ENCODE measurements around the gene DPYSL4.

The DPYSL4 gene

DNA sequence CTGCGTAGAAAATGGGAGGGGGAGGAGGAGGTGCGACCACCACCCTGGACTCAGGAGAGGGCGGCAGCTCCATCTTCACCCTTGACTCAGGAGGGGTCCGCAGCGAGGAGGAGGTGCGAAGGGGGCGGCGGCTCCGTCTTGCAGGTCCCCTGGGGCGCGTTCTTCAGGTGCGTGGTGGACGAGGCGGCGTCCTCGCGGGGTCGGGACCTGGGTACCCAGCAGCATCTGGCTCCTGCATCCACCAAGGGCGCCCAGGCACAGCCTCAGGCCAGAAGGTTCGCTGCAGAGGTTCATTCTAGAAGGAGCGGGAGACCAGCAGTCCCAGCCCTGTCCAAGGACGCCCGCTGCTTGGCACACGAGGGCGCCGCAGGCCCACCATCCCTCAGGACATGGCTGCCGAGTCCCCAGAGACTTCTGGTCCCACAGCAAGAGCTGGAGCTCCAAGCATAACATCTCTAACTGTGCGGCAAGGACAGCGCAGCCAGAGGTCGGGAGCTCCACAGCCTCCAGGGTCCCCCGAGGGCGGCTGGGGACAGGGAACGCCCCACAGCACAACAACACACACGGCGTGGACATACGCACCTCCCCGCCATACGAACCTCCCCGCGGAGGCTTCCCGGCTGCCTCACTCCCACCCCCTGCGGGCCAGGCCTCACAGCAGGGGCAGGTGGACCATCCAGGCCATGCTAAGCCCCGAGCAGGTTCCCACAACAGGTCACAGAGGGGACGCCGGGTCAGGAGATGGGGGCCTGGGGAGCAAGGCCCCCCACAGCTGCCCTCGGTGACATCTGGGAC, 16.8 kb upstream of the DPYSL4 start:
- no CpG with 5 or more reads among the region's 46 CpGs for WGBS (ENCODE audit: extremely low coverage, insufficient coverage, insufficient read length)
- no peak for DNase-seq
- no peak overlapping the region for H3K14ac ChIP-seq (ENCODE audit: low read length)

DNA sequence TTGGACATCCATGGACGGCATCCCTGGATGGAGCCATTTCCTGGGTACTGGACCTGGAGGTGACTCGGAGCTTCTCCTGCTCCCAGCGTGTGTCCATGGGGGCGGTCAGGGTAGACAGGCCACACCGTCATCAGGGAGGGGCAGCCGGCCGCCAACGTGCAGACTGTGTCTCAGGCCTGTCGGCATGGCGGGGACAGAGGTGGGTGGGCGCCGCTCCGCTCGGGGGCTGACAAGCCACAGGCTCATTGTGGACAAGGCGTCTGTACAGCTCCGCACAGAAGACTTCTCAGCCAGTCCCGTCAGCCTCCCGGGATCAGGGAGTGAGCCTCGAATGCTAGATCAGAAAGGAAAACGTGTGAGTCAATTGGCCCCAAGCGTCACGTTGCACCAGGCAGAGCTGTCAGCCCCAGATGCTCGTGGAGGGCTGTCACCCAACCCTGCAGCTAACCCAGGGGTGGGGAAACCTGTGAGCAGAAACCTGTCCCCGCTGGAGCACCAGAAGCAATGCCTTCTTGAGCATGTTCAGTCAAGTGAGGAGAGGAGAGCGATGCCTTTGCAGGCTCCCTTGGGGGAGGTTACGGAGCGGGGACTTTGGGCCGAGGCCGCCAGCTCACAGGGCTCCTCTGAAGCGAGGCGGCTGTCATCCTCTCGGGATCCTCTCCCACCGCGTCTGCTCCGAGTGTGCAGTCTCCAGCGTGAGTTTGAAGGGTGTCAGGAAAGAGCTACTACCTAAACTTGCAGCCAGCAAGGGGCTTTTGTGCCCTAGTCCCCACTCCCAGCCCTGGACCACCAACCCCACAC, 16.0 kb upstream of the DPYSL4 start:
- Histone ChIP-seq H3K23ac (ENCODE audit: low read length) (no peak overlapping the region), H3K36me3 (ENCODE audit: control insufficient read depth in 1 of 2, insufficient read depth in 2 of 2, low read length in 2 of 2) (no peaks in the 10 kb centered on the region), H2AFZ (ENCODE audit: insufficient read depth, low read length, poor library complexity) (no peak overlapping the region), H3K27me3 (ENCODE audit: insufficient read depth, low read length) (no peaks in the 10 kb centered on the region), H3K27ac (ENCODE audit: low read depth, low read length) (no peak overlapping the region), H3K4ac (ENCODE audit: low read depth, low read length) (no peak overlapping the region), H3K18ac (ENCODE audit: low read length) (no peak overlapping the region), H4K8ac (ENCODE audit: low read depth, low read length) (no peak overlapping the region), H3K4me1 (ENCODE audit: control insufficient read depth in 1 of 2, insufficient read depth in 2 of 2, low read length in 2 of 2) (no peaks in the 10 kb centered on the region), H2BK12ac (ENCODE audit: low read length) (no peak overlapping the region), H4K12ac (ENCODE audit: low read depth, low read length) (no peak overlapping the region), H3K79me2 (ENCODE audit: control insufficient read depth, insufficient read depth, low read length, poor library complexity) (no peaks in the 10 kb centered on the region), H3K9ac (ENCODE audit: low read length) (no peak overlapping the region), H3K4me3 (ENCODE audit: low read depth, low read length) (no peak overlapping the region), H3K79me1 (ENCODE audit: low read length) (no peaks in the 10 kb centered on the region), H3K4me2 (ENCODE audit: low read length) (no peak overlapping the region), H3K14ac (ENCODE audit: low read length) (no peak overlapping the region), H2BK5ac (ENCODE audit: low read depth, low read length, poor library complexity) (no peak overlapping the region), H4K91ac (ENCODE audit: low read depth, low read length) (no peak overlapping the region), H3K9me3 (ENCODE audit: insufficient read depth, low read depth, low read length) (peaks cover 9% of the 10 kb centered on the region), H2AK5ac (ENCODE audit: low read length) (no peak overlapping the region), H2BK120ac (ENCODE audit: insufficient read depth, low read length, poor library complexity) (no peak overlapping the region)
- WGBS (ENCODE audit: extremely low coverage, insufficient coverage, insufficient read length), result no CpG with 5 or more reads among the region's 36 CpGs
- no peak for DNase-seq

More for the DNA sequence above, 16.8 kb upstream of the DPYSL4 start:
- H4K12ac ChIP-seq (ENCODE audit: low read depth, low read length), result no peak overlapping the region
- H2AFZ ChIP-seq (ENCODE audit: insufficient read depth, low read length, poor library complexity), result no peak overlapping the region
- H3K9me3 ChIP-seq (ENCODE audit: insufficient read depth, low read depth, low read length), result peaks cover 9% of the 10 kb centered on the region
- H3K79me1 ChIP-seq (ENCODE audit: low read length), result no peaks in the 10 kb centered on the region
- no peak overlapping the region for H2BK5ac ChIP-seq (ENCODE audit: low read depth, low read length, poor library complexity)
- no peak overlapping the region for H2BK12ac ChIP-seq (ENCODE audit: low read length)
- H3K23ac ChIP-seq (ENCODE audit: low read length), result no peak overlapping the region
- no peak overlapping the region for H3K18ac ChIP-seq (ENCODE audit: low read length)
- no peaks in the 10 kb centered on the region for H3K4me1 ChIP-seq (ENCODE audit: control insufficient read depth in 1 of 2, insufficient read depth in 2 of 2, low read length in 2 of 2)
- no peaks in the 10 kb centered on the region for H3K79me2 ChIP-seq (ENCODE audit: control insufficient read depth, insufficient read depth, low read length, poor library complexity)
- no peak overlapping the region for H3K4me3 ChIP-seq (ENCODE audit: low read depth, low read length)
- H4K91ac ChIP-seq (ENCODE audit: low read depth, low read length), result no peak overlapping the region
- H3K36me3 ChIP-seq (ENCODE audit: control insufficient read depth in 1 of 2, insufficient read depth in 2 of 2, low read length in 2 of 2), result no peaks in the 10 kb centered on the region
- H4K8ac ChIP-seq (ENCODE audit: low read depth, low read length), result no peak overlapping the region
- H2BK120ac ChIP-seq (ENCODE audit: insufficient read depth, low read length, poor library complexity), result no peak overlapping the region
- H3K4me2 ChIP-seq (ENCODE audit: low read length), result no peak overlapping the region
- no peaks in the 10 kb centered on the region for H3K27me3 ChIP-seq (ENCODE audit: insufficient read depth, low read length)
- H3K4ac ChIP-seq (ENCODE audit: low read depth, low read length), result no peak overlapping the region
- H2AK5ac ChIP-seq (ENCODE audit: low read length), result no peak overlapping the region
- no peak overlapping the region for H3K27ac ChIP-seq (ENCODE audit: low read depth, low read length)
- H3K9ac ChIP-seq (ENCODE audit: low read length), result no peak overlapping the region

DNA sequence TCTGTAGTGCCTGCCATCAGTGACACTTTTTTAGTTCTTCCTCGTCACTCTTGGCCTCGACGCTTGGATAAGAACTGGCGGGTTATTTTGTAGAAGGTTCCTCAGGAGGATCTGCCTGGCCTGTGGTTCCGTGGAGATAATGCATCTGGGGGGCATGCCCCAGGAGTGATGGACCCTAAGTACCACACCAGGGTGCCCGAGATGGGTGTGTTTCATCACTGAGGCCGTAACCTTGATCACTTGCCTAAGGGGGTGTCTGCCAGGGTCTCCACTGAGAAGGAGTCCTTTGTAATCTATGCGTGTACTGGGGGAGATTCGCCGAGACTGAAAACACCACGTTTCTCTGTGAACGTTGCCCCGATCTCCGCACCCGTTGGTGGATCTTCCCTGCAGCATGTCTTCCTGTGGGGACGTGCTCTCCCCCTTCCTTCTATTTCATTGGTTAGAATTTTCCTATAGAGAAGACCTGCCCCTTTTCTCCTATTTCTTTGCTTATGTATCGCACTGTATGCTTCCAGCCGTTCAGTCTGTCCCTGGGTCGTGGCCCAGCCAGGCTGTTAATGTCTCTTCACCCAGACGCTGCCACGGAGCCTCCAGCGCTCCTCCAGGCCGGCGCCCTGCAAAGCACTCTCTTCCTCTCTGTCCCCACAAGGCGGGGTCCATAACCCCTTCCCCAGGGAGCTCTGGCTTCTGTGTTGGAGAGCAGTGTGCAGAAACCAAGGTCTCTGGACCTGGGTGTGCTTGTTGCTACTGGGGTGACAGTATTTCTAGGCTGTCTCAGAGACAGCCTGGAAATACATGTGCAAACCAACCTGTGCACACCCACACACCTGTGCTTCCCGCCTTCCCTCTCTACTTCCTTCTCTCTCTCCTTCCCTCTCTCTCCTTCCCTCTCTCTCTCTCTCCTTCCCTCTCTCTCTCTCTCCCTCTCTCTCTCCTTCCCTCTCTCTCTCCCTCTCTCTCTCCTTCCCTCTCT, 14.4 kb upstream of the DPYSL4 start:
- H3K27ac ChIP-seq (ENCODE audit: low read depth, low read length), result no peak overlapping the region
- no peak overlapping the region for H3K18ac ChIP-seq (ENCODE audit: low read length)
- H3K4me1 ChIP-seq (ENCODE audit: control insufficient read depth in 1 of 2, insufficient read depth in 2 of 2, low read length in 2 of 2), result no peaks in the 10 kb centered on the region
- H2AFZ ChIP-seq (ENCODE audit: insufficient read depth, low read length, poor library complexity), result no peak overlapping the region
- no peak for DNase-seq
- H3K79me1 ChIP-seq (ENCODE audit: low read length), result no peaks in the 10 kb centered on the region
- peaks cover 4% of the 10 kb centered on the region for H3K27me3 ChIP-seq (ENCODE audit: insufficient read depth, low read length)
- no peak overlapping the region for H3K4me3 ChIP-seq (ENCODE audit: low read depth, low read length)
- H2BK12ac ChIP-seq (ENCODE audit: low read length), result no peak overlapping the region
- H3K9ac ChIP-seq (ENCODE audit: low read length), result no peak overlapping the region
- no peak overlapping the region for H4K8ac ChIP-seq (ENCODE audit: low read depth, low read length)
- no CpG with 5 or more reads among the region's 26 CpGs for WGBS (ENCODE audit: extremely low coverage, insufficient coverage, insufficient read length)
- no peak overlapping the region for H4K12ac ChIP-seq (ENCODE audit: low read depth, low read length)
- no peaks in the 10 kb centered on the region for H3K79me2 ChIP-seq (ENCODE audit: control insufficient read depth, insufficient read depth, low read length, poor library complexity)
- no peak overlapping the region for H2BK5ac ChIP-seq (ENCODE audit: low read depth, low read length, poor library complexity)
- no peak overlapping the region for H3K23ac ChIP-seq (ENCODE audit: low read length)
- H3K4me2 ChIP-seq (ENCODE audit: low read length), result no peak overlapping the region
- H3K9me3 ChIP-seq (ENCODE audit: insufficient read depth, low read depth, low read length), result peaks cover 9% of the 10 kb centered on the region
- H2BK120ac ChIP-seq (ENCODE audit: insufficient read depth, low read length, poor library complexity), result no peak overlapping the region
- H2AK5ac ChIP-seq (ENCODE audit: low read length), result no peak overlapping the region
- H4K91ac ChIP-seq (ENCODE audit: low read depth, low read length), result no peak overlapping the region
- no peak overlapping the region for H3K4ac ChIP-seq (ENCODE audit: low read depth, low read length)
- no peaks in the 10 kb centered on the region for H3K36me3 ChIP-seq (ENCODE audit: control insufficient read depth in 1 of 2, insufficient read depth in 2 of 2, low read length in 2 of 2)
- H3K14ac ChIP-seq (ENCODE audit: low read length), result no peak overlapping the region

DNA sequence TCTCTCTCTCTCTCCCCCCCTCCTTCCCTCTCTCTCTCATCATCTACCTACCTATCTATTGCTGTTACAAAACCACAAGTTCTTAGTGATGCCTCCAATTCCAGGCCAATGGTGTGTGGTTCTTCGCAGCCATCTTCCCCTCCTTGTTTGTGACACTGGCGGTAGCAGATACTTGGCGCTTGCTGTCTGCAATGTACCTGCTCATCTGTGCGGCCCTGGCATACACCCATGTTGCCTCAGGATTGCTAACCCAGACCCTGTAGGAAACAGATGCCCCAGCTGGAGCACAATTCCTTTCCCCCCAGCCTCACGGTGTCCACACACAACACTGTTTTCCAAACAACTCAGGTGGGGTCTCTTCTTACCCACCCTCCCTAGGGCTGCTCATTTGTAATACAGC, 13.6 kb upstream of the DPYSL4 start:
- H3K79me2 ChIP-seq (ENCODE audit: control insufficient read depth, insufficient read depth, low read length, poor library complexity), result no peaks in the 10 kb centered on the region
- H4K91ac ChIP-seq (ENCODE audit: low read depth, low read length), result no peak overlapping the region
- H2AFZ ChIP-seq (ENCODE audit: insufficient read depth, low read length, poor library complexity), result no peak overlapping the region
- H4K8ac ChIP-seq (ENCODE audit: low read depth, low read length), result no peak overlapping the region
- no peak overlapping the region for H2BK12ac ChIP-seq (ENCODE audit: low read length)
- no peak for DNase-seq
- no peaks in the 10 kb centered on the region for H3K4me1 ChIP-seq (ENCODE audit: control insufficient read depth in 1 of 2, insufficient read depth in 2 of 2, low read length in 2 of 2)
- H3K14ac ChIP-seq (ENCODE audit: low read length), result no peak overlapping the region
- WGBS (ENCODE audit: extremely low coverage, insufficient coverage, insufficient read length), result no CpG with 5 or more reads among the region's 5 CpGs
- H2BK120ac ChIP-seq (ENCODE audit: insufficient read depth, low read length, poor library complexity), result no peak overlapping the region
- H4K12ac ChIP-seq (ENCODE audit: low read depth, low read length), result no peak overlapping the region
- peaks cover 10% of the 10 kb centered on the region for H3K9me3 ChIP-seq (ENCODE audit: insufficient read depth, low read depth, low read length)
- H2AK5ac ChIP-seq (ENCODE audit: low read length), result no peak overlapping the region
- H3K23ac ChIP-seq (ENCODE audit: low read length), result no peak overlapping the region
- H3K27me3 ChIP-seq (ENCODE audit: insufficient read depth, low read length), result peaks cover 4% of the 10 kb centered on the region
- no peak overlapping the region for H3K9ac ChIP-seq (ENCODE audit: low read length)
- H3K18ac ChIP-seq (ENCODE audit: low read length), result no peak overlapping the region
- H3K4me2 ChIP-seq (ENCODE audit: low read length), result no peak overlapping the region
- H3K79me1 ChIP-seq (ENCODE audit: low read length), result no peaks in the 10 kb centered on the region
- H3K27ac ChIP-seq (ENCODE audit: low read depth, low read length), result no peak overlapping the region
- H3K36me3 ChIP-seq (ENCODE audit: control insufficient read depth in 1 of 2, insufficient read depth in 2 of 2, low read length in 2 of 2), result no peaks in the 10 kb centered on the region
- no peak overlapping the region for H3K4me3 ChIP-seq (ENCODE audit: low read depth, low read length)
- H3K4ac ChIP-seq (ENCODE audit: low read depth, low read length), result no peak overlapping the region
- no peak overlapping the region for H2BK5ac ChIP-seq (ENCODE audit: low read depth, low read length, poor library complexity)
